PC-3 (cell line): ENCODE results near the gene NAP1L4.

Experiments used
- CTCF ChIP-seq: fragments of 300-600 bp; sonication (generic); conservative IDR thresholded peaks from 2 replicates; pipeline ENCODE4 v1.5.1; 2017; ENCODE audit warnings: antibody characterized with exemption, low read depth, mild to moderate bottlenecking, low read length
- EZH2 ChIP-seq: fragments of 300-600 bp; sonication (generic); IDR thresholded peaks from one replicate; pipeline ENCODE4 v1.6.1; 2017; ENCODE audit warnings: antibody characterized with exemption, mild to moderate bottlenecking, low read length; ENCODE audit not compliant: unreplicated experiment
- EZH2phosphoT487 ChIP-seq: fragments of 300-600 bp; sonication (generic); IDR thresholded peaks from 2 replicates; pipeline ENCODE4 v1.6.1; 2018; ENCODE audit warnings: mild to moderate bottlenecking, antibody characterized with exemption, low read length, borderline replicate concordance

DNA sequence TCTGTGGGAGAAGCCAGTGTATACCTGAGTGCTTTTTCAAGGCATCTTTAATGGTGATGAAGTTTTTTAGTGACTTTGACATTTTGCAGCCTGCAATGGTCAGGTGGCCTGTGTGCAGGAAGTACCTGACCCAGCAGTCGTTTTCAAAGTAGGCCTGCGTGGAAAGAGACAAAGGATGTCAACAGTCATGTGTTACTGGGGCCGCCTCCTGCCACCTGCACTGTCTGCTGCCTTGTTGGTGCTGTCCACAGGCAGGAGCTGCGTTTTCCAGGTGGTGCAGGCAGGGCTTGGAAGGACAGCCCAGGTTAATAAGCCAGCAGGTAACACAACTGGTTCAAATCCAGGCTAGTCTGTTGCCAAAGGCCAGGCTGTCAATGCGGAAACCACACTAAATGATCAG, 26.5 kb upstream of the NAP1L4 start:
- TF ChIP-seq CTCF: no peak
- TF ChIP-seq EZH2phosphoT487: no peak
- TF ChIP-seq EZH2: no peak
